GM12878 (cell line): ENCODE results near the gene IFNAR1. TPM values are rescaled to one million over a fixed set of nuclear protein-coding genes. Genes with fewer than 3 reads are reported as not detected.

ENCODE experiments used
- JUNB ChIP-seq: IDR thresholded peaks from 2 replicates; pipeline ENCODE4 v1.6.1; 2016; ENCODE audit warnings: antibody characterized with exemption, mild to moderate bottlenecking
- MEF2A ChIP-seq: IDR thresholded peaks from 2 replicates; pipeline ENCODE4 v1.6.1; 2011; ENCODE audit warnings: low read depth, mild to moderate bottlenecking, low read length, moderate library complexity; ENCODE audit not compliant: insufficient read depth
- MTA2 ChIP-seq: fragments of 450-650 bp; IDR thresholded peaks from 2 replicates; pipeline ENCODE4 v1.6.1; 2016; ENCODE audit warnings: low read depth, mild to moderate bottlenecking, moderate library complexity
- POU2F2 ChIP-seq: IDR thresholded peaks from 3 replicates; pipeline ENCODE4 v1.6.1; 2011; ENCODE audit warnings: low read depth, mild to moderate bottlenecking, low read length, borderline replicate concordance
- ZSCAN29 ChIP-seq: fragments of 450-650 bp; IDR thresholded peaks from 2 replicates; pipeline ENCODE4 v1.6.1; 2017; ENCODE audit warnings: mild to moderate bottlenecking, moderate library complexity
- polyA plus RNA-seq, 11 experiments: library from polyadenylated mRNA; depleted of rRNA in 4 of 11; unstranded in 6 of 11; stranded (reverse) in 5 of 11; fragments of >200 nt; fragmentation: Nextera tagmentation in 4 of 11; fragmentation: Illumina TruSeq in 1 of 11; extraction: Ambion mirVana in 4 of 11; extraction: Trizol in 1 of 11; gene quantifications; 1 replicate in 1 of 11; 2 replicates in 10 of 11; pipeline versions ENCODE4 v1.2.1 to v1.2.3, GENCODE V29; 2011 to 2016; ENCODE audit warnings: inconsistent platforms in 2 of 11, missing spikeins in 2 of 11, low read depth in 1 of 11
- total RNA-seq, 4 experiments: library from RNA; depleted of rRNA in 3 of 4; stranded (reverse); fragments of >200 nt in 3 of 4; fragmentation: Illumina TruSeq in 1 of 4; extraction: Trizol in 1 of 4; gene quantifications; 2 replicates each; pipeline versions ENCODE4 v1.2.1 to v1.2.3, GENCODE V29; 2013 to 2021
- TF ChIP-seq, protein P1 (sequence below): fragments of 450-650 bp; formaldehyde crosslinking; IDR thresholded peaks from 2 replicates; pipeline ENCODE4 v1.4.0; 2022; ENCODE audit warnings: mild to moderate bottlenecking, moderate library complexity
- TF ChIP-seq, protein P2 (sequence below), 3 experiments: IDR thresholded peaks in 2 of 3; conservative IDR thresholded peaks in 1 of 3; 2 replicates each; pipeline ENCODE4 v1.5.1; 2011; ENCODE audit warnings: low read depth in 3 of 3, low read length in 3 of 3, mild to moderate bottlenecking in 3 of 3, control low read depth in 2 of 3, moderate library complexity in 2 of 3, inconsistent platforms in 1 of 3, mixed read lengths in 1 of 3; ENCODE audit not compliant: control insufficient read depth in 2 of 3, insufficient read depth in 1 of 3; ENCODE audit errors: extremely low read depth in 1 of 3
- TF ChIP-seq, protein P3 (sequence below): fragments of 450-650 bp; IDR thresholded peaks from 2 replicates; pipeline ENCODE4 v1.6.1; 2017; ENCODE audit warnings: borderline replicate concordance

IFNAR1 gene
- total and polyA plus RNA-seq, 10 of the 15 experiments (the other 5 are each of a cell fraction or from before 2014, with no cell fraction given): 12.0 to 62.4 (median 24.6) TPM

DNA sequence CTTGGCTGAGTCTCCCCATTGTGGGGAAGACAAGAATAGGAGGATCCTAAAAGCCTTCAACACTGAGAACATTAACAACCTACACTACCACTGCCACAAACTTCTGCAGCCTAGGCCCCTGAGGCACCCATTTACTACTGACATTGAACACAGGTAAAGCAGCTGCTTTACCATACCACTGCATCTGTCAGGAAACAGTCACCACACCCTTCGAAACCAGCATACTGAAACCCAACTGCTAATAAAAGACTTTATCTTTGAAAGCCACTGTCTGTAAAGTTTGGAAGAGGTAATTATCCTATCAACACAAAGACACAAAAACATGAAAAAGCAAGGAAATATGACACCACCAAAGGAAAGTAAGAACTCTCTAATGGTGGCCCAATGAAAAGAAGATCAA is 7.4 kb downstream of the IFNAR1 start (continued):
- TF ChIP-seq POU2F2: no peak
- no peak for TF ChIP-seq ZSCAN29
- TF ChIP-seq MTA2: no peak
- TF ChIP-seq, protein P1, sequence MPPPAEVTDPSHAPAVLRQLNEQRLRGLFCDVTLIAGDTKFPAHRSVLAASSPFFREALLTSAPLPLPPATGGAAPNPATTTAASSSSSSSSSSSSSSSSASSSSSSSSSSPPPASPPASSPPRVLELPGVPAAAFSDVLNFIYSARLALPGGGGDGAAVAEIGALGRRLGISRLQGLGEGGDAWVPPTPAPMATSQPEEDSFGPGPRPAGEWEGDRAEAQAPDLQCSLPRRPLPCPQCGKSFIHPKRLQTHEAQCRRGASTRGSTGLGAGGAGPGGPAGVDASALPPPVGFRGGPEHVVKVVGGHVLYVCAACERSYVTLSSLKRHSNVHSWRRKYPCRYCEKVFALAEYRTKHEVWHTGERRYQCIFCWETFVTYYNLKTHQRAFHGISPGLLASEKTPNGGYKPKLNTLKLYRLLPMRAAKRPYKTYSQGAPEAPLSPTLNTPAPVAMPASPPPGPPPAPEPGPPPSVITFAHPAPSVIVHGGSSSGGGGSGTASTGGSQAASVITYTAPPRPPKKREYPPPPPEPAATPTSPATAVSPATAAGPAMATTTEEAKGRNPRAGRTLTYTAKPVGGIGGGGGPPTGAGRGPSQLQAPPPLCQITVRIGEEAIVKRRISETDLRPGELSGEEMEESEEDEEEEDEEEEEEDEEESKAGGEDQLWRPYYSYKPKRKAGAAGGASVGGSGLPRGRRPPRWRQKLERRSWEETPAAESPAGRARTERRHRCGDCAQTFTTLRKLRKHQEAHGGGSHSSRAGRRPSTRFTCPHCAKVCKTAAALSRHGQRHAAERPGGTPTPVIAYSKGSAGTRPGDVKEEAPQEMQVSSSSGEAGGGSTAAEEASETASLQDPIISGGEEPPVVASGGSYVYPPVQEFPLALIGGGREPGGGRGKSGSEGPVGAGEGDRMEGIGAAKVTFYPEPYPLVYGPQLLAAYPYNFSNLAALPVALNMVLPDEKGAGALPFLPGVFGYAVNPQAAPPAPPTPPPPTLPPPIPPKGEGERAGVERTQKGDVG (CRISPR knock-in tag): no peak
- TF ChIP-seq, protein P2, sequence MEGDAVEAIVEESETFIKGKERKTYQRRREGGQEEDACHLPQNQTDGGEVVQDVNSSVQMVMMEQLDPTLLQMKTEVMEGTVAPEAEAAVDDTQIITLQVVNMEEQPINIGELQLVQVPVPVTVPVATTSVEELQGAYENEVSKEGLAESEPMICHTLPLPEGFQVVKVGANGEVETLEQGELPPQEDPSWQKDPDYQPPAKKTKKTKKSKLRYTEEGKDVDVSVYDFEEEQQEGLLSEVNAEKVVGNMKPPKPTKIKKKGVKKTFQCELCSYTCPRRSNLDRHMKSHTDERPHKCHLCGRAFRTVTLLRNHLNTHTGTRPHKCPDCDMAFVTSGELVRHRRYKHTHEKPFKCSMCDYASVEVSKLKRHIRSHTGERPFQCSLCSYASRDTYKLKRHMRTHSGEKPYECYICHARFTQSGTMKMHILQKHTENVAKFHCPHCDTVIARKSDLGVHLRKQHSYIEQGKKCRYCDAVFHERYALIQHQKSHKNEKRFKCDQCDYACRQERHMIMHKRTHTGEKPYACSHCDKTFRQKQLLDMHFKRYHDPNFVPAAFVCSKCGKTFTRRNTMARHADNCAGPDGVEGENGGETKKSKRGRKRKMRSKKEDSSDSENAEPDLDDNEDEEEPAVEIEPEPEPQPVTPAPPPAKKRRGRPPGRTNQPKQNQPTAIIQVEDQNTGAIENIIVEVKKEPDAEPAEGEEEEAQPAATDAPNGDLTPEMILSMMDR (IDR thresholded peaks at IDR 0.05 in 2 of 3, conservative IDR thresholded peaks at IDR 0.05 in 1 of 3; ENCODE audit: control insufficient read depth in 2 of 3, extremely low read depth in 1 of 3, insufficient read depth in 1 of 3, low read depth in 3 of 3, low read length in 3 of 3): no peak
- TF ChIP-seq MEF2A: 0 out of 2 replicates have a peak, but pooled peaks have one; percentile 12
- TF ChIP-seq, protein P3, sequence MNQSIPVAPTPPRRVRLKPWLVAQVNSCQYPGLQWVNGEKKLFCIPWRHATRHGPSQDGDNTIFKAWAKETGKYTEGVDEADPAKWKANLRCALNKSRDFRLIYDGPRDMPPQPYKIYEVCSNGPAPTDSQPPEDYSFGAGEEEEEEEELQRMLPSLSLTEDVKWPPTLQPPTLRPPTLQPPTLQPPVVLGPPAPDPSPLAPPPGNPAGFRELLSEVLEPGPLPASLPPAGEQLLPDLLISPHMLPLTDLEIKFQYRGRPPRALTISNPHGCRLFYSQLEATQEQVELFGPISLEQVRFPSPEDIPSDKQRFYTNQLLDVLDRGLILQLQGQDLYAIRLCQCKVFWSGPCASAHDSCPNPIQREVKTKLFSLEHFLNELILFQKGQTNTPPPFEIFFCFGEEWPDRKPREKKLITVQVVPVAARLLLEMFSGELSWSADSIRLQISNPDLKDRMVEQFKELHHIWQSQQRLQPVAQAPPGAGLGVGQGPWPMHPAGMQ: no peak
- no peak for TF ChIP-seq JUNB
